ENCODE data around the gene SZRD1. TPM values are rescaled to one million over a fixed set of nuclear protein-coding genes. Genes with fewer than 3 reads are reported as not detected.

SZRD1 gene
- total RNA-seq, 1 experiment from 2014 or later: 175 TPM

- DNase-seq (ENCODE audit: low read depth): peak; percentile 86
These were observed 371 bp downstream of the SZRD1 start for GRCh38 chr1:16367258-16367967.

- DNase-seq (ENCODE audit: low read depth): peak; percentile 24
These were observed 1.2 kb downstream of the SZRD1 start for GRCh38 chr1:16367968-16368890.

GRCh38 chr1:16369821-16370220 lies 2.8 kb downstream of the SZRD1 start:
- DNase-seq (ENCODE audit: low read depth): no peak

GRCh38 chr1:16371725-16372124 lies 4.7 kb downstream of the SZRD1 start:
- DNase-seq (ENCODE audit: low read depth): peak; percentile 87

- DNase-seq (ENCODE audit: low read depth): no peak
These were observed 5.7 kb downstream of the SZRD1 start for GRCh38 chr1:16372535-16373285.

GRCh38 chr1:16374266-16374665 lies 7.2 kb downstream of the SZRD1 start:
- no peak for DNase-seq (ENCODE audit: low read depth)

GRCh38 chr1:16375521-16376340 lies 8.7 kb downstream of the SZRD1 start:
- DNase-seq (ENCODE audit: low read depth): peak; percentile 25

GRCh38 chr1:16376971-16377370 lies 9.9 kb downstream of the SZRD1 start:
- no peak for DNase-seq (ENCODE audit: low read depth)

GRCh38 chr1:16378443-16378842 lies 11.4 kb downstream of the SZRD1 start:
- DNase-seq (ENCODE audit: low read depth): no peak

- no peak for DNase-seq (ENCODE audit: low read depth)
These were observed 13.8 kb downstream of the SZRD1 start for GRCh38 chr1:16380868-16381267.

- DNase-seq (ENCODE audit: low read depth): no peak
These were observed 16.8 kb downstream of the SZRD1 start for GRCh38 chr1:16383888-16384287.

- DNase-seq (ENCODE audit: low read depth): no peak
These were observed 18.8 kb downstream of the SZRD1 start for GRCh38 chr1:16385659-16386453.

- DNase-seq (ENCODE audit: low read depth): peak; percentile 81
These were observed 19.5 kb downstream of the SZRD1 start for GRCh38 chr1:16386454-16387113.

- DNase-seq (ENCODE audit: low read depth): no peak
These were observed 20.5 kb downstream of the SZRD1 start for GRCh38 chr1:16387201-16388188.

GRCh38 chr1:16391411-16391810 lies 24.4 kb downstream of the SZRD1 start:
- no peak for DNase-seq (ENCODE audit: low read depth)

GRCh38 chr1:16392740-16393569 lies 25.9 kb downstream of the SZRD1 start:
- no peak for DNase-seq (ENCODE audit: low read depth)

Data from HT1080 (cell line).